T-helper 2 cell treated with Interferon-gamma antibody and Interleukin-4, amounts not matched to agents 5 μg/mL and 100 μg/mL, for 36 hours (primary cell): ENCODE data around the gene BCL2L12.

Experiments used
- DNase-seq: peaks from one replicate; pipeline ENCODE4 v3.0.0; 2021; ENCODE audit warnings: low spot score
- H3K27ac Mint-ChIP-seq: one replicate; pipeline ENCODE4 v1.8.0; 2021; ENCODE audit warnings: mild to moderate bottlenecking, mixed read lengths
- H3K27me3 Mint-ChIP-seq: one replicate; pipeline ENCODE4 v1.8.0; 2021; ENCODE audit warnings: low read depth, mixed read lengths
- H3K36me3 Mint-ChIP-seq: one replicate; pipeline ENCODE4 v1.8.0; 2021; ENCODE audit warnings: low read depth, mixed read lengths
- H3K4me1 Mint-ChIP-seq: one replicate; pipeline ENCODE4 v1.8.0; 2021; ENCODE audit warnings: low read depth, mixed read lengths
- H3K4me3 Mint-ChIP-seq: one replicate; pipeline ENCODE4 v1.8.0; 2022; ENCODE audit warnings: mild to moderate bottlenecking, moderate library complexity, mixed read lengths
- H3K9me3 Mint-ChIP-seq: one replicate; pipeline ENCODE4 v1.8.0; 2021; ENCODE audit warnings: mixed read lengths

Gene BCL2L12

GRCh38 chr19:49690656-49691242, 25.0 kb downstream of the BCL2L12 start, which contains the start of gene CPT1C:
Gene CPT1C (plus strand): TSS chr19:49691116. CDS start chr19:49692253, 1,137 bp downstream.
- Mint-ChIP-seq H3K27ac (peak within 1 kb of the TSS; percentile 39), H3K27me3 (peaks cover 17% of the 10 kb centered on the region), H3K4me3 (peak within 1 kb of the TSS; percentile 81), H3K36me3 (peaks cover 15% of the 10 kb centered on the region), H3K9me3 (no peaks in the 10 kb centered on the region), H3K4me1 (peaks cover 16% of the 10 kb centered on the region)
- peak; percentile 45 for DNase-seq

GRCh38 chr19:49691243-49692146, 25.8 kb downstream of the BCL2L12 start:
- no peak for DNase-seq
- peaks cover 12% of the 10 kb centered on the region for H3K36me3 Mint-ChIP-seq
- no peak overlapping the region for H3K27ac Mint-ChIP-seq
- H3K27me3 Mint-ChIP-seq, result peaks cover 17% of the 10 kb centered on the region
- H3K4me1 Mint-ChIP-seq, result peaks cover 16% of the 10 kb centered on the region
- peak overlapping the region; percentile 81 for H3K4me3 Mint-ChIP-seq
- H3K9me3 Mint-ChIP-seq, result no peaks in the 10 kb centered on the region

GRCh38 chr19:49692147-49692506, 26.4 kb downstream of the BCL2L12 start:
- no peak for DNase-seq
- Mint-ChIP-seq H3K27me3 (peaks cover 17% of the 10 kb centered on the region), H3K27ac (no peak overlapping the region), H3K36me3 (peaks cover 9% of the 10 kb centered on the region), H3K4me1 (peaks cover 15% of the 10 kb centered on the region), H3K9me3 (no peaks in the 10 kb centered on the region), H3K4me3 (no peak overlapping the region)

- H3K27me3 Mint-ChIP-seq, result peaks cover 8% of the 10 kb centered on the region
- no peaks in the 10 kb centered on the region for H3K9me3 Mint-ChIP-seq
- no peaks in the 10 kb centered on the region for H3K36me3 Mint-ChIP-seq
- no peak overlapping the region for H3K4me3 Mint-ChIP-seq
- no peak overlapping the region for H3K27ac Mint-ChIP-seq
- peaks cover under 1% of the 10 kb centered on the region for H3K4me1 Mint-ChIP-seq
- DNase-seq, result no peak
Observed at GRCh38 chr19:49696115-49696514, 30.4 kb downstream of the BCL2L12 start.

- Mint-ChIP-seq H3K27me3 (peaks cover 8% of the 10 kb centered on the region), H3K36me3 (no peaks in the 10 kb centered on the region), H3K4me1 (no peaks in the 10 kb centered on the region), H3K4me3 (no peak overlapping the region), H3K27ac (no peak overlapping the region), H3K9me3 (no peaks in the 10 kb centered on the region)
- no peak for DNase-seq
Observed at GRCh38 chr19:49696865-49697264, 31.1 kb downstream of the BCL2L12 start.

GRCh38 chr19:49699364-49699763, 33.6 kb downstream of the BCL2L12 start:
- H3K4me3 Mint-ChIP-seq, result no peak overlapping the region
- H3K4me1 Mint-ChIP-seq, result no peaks in the 10 kb centered on the region
- no peak overlapping the region for H3K27ac Mint-ChIP-seq

GRCh38 chr19:49700563-49700962, 34.8 kb downstream of the BCL2L12 start:
- H3K27ac Mint-ChIP-seq, result no peak overlapping the region

More at GRCh38 chr19:49699364-49699763, 33.6 kb downstream of the BCL2L12 start:
- H3K36me3 Mint-ChIP-seq, result no peaks in the 10 kb centered on the region
- H3K9me3 Mint-ChIP-seq, result no peaks in the 10 kb centered on the region
- no peak for DNase-seq
- no peaks in the 10 kb centered on the region for H3K27me3 Mint-ChIP-seq

GRCh38 chr19:49701271-49701786, 35.6 kb downstream of the BCL2L12 start:
- H3K27ac Mint-ChIP-seq, result no peak overlapping the region
- H3K4me3 Mint-ChIP-seq, result no peak overlapping the region
- H3K4me1 Mint-ChIP-seq, result no peaks in the 10 kb centered on the region
- DNase-seq, result no peak
- no peaks in the 10 kb centered on the region for H3K36me3 Mint-ChIP-seq
- no peaks in the 10 kb centered on the region for H3K9me3 Mint-ChIP-seq
- H3K27me3 Mint-ChIP-seq, result no peaks in the 10 kb centered on the region

More at GRCh38 chr19:49700563-49700962, 34.8 kb downstream of the BCL2L12 start:
- no peak for DNase-seq
- Mint-ChIP-seq H3K36me3 (no peaks in the 10 kb centered on the region), H3K4me1 (no peaks in the 10 kb centered on the region), H3K4me3 (no peak overlapping the region), H3K27me3 (no peaks in the 10 kb centered on the region), H3K9me3 (no peaks in the 10 kb centered on the region)

- no peaks in the 10 kb centered on the region for H3K9me3 Mint-ChIP-seq
- no peak overlapping the region for H3K27ac Mint-ChIP-seq
- no peak for DNase-seq
- H3K4me1 Mint-ChIP-seq, result no peaks in the 10 kb centered on the region
- H3K27me3 Mint-ChIP-seq, result no peaks in the 10 kb centered on the region
- H3K4me3 Mint-ChIP-seq, result no peak overlapping the region
- H3K36me3 Mint-ChIP-seq, result no peaks in the 10 kb centered on the region
Observed at GRCh38 chr19:49704888-49705642, 39.3 kb downstream of the BCL2L12 start.

GRCh38 chr19:49705919-49706318, 40.2 kb downstream of the BCL2L12 start:
- H3K4me3 Mint-ChIP-seq, result no peak overlapping the region
- no peaks in the 10 kb centered on the region for H3K27me3 Mint-ChIP-seq

GRCh38 chr19:49710372-49710951, 44.7 kb downstream of the BCL2L12 start:
- H3K27ac Mint-ChIP-seq, result no peak overlapping the region
- no peaks in the 10 kb centered on the region for H3K9me3 Mint-ChIP-seq
- H3K4me1 Mint-ChIP-seq, result peaks cover 1% of the 10 kb centered on the region
- H3K4me3 Mint-ChIP-seq, result no peak overlapping the region
- H3K27me3 Mint-ChIP-seq, result no peaks in the 10 kb centered on the region
- no peaks in the 10 kb centered on the region for H3K36me3 Mint-ChIP-seq
- DNase-seq, result no peak

More at GRCh38 chr19:49705919-49706318, 40.2 kb downstream of the BCL2L12 start:
- H3K9me3 Mint-ChIP-seq, result no peaks in the 10 kb centered on the region
- H3K27ac Mint-ChIP-seq, result no peak overlapping the region
- no peak for DNase-seq
- H3K36me3 Mint-ChIP-seq, result no peaks in the 10 kb centered on the region
- H3K4me1 Mint-ChIP-seq, result no peaks in the 10 kb centered on the region

GRCh38 chr19:49712397-49712859, 46.7 kb downstream of the BCL2L12 start:
- H3K27me3 Mint-ChIP-seq, result no peaks in the 10 kb centered on the region
- no peaks in the 10 kb centered on the region for H3K9me3 Mint-ChIP-seq
- H3K4me1 Mint-ChIP-seq, result peaks cover 7% of the 10 kb centered on the region
- DNase-seq, result no peak
- H3K36me3 Mint-ChIP-seq, result peaks cover 2% of the 10 kb centered on the region
- H3K4me3 Mint-ChIP-seq, result no peak overlapping the region
- H3K27ac Mint-ChIP-seq, result no peak overlapping the region

- Mint-ChIP-seq H3K27ac (no peak overlapping the region), H3K9me3 (no peaks in the 10 kb centered on the region), H3K27me3 (no peaks in the 10 kb centered on the region), H3K4me1 (peaks cover 10% of the 10 kb centered on the region), H3K4me3 (no peak overlapping the region), H3K36me3 (peaks cover 5% of the 10 kb centered on the region)
- DNase-seq, result no peak
Observed at GRCh38 chr19:49713236-49713845, 47.6 kb downstream of the BCL2L12 start.
